Epithelial cell of proximal tubule (primary cell): ENCODE measurements around the gene PCLO. TPM values are rescaled to one million over a fixed set of nuclear protein-coding genes. Genes with fewer than 3 reads are reported as not detected.

Experiments used
- DNase-seq: peaks from one replicate; pipeline ENCODE4 v3.0.0-alpha.2; 2011; ENCODE audit warnings: low read depth
- H3K4me3 ChIP-seq: 2 replicates; pipeline ENCODE4 v1.5.1; 2011; ENCODE audit warnings: low read depth, mild to moderate bottlenecking, low read length
- total RNA-seq: library from RNA; depleted of rRNA; stranded (reverse); fragments of >200 nt; gene quantifications from 2 replicates; pipeline ENCODE4 v1.2.3, GENCODE V29; 2015
- TF ChIP-seq, protein P1 (sequence below): conservative IDR thresholded peaks from 2 replicates; pipeline ENCODE4 v1.5.1; 2012; ENCODE audit warnings: low read depth, mild to moderate bottlenecking, low read length

PCLO gene
- total RNA-seq, 1 donor from 2014 or later: 0.58 TPM

DNA sequence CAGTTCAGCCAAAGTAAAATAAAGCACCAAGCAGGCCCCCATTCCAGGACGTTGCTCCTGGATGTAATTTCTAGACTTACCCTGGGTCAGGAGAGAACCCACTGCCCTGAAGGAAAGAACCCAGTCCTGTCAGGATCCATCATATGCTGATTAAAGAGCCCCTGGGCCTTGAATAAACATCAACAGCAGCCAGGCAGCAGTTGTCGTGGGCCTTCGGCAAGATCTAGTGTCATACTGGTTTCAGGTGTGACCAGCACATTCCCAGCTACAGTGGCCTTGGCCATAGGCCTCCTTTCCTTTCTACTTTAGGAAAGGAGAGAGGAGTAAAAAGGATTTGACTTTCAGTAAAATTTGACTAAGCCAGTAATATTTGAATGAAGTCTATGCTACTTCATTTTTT lies 430.0 kb downstream of the PCLO start:
- TF ChIP-seq, protein P1, sequence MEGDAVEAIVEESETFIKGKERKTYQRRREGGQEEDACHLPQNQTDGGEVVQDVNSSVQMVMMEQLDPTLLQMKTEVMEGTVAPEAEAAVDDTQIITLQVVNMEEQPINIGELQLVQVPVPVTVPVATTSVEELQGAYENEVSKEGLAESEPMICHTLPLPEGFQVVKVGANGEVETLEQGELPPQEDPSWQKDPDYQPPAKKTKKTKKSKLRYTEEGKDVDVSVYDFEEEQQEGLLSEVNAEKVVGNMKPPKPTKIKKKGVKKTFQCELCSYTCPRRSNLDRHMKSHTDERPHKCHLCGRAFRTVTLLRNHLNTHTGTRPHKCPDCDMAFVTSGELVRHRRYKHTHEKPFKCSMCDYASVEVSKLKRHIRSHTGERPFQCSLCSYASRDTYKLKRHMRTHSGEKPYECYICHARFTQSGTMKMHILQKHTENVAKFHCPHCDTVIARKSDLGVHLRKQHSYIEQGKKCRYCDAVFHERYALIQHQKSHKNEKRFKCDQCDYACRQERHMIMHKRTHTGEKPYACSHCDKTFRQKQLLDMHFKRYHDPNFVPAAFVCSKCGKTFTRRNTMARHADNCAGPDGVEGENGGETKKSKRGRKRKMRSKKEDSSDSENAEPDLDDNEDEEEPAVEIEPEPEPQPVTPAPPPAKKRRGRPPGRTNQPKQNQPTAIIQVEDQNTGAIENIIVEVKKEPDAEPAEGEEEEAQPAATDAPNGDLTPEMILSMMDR: no peak

DNA sequence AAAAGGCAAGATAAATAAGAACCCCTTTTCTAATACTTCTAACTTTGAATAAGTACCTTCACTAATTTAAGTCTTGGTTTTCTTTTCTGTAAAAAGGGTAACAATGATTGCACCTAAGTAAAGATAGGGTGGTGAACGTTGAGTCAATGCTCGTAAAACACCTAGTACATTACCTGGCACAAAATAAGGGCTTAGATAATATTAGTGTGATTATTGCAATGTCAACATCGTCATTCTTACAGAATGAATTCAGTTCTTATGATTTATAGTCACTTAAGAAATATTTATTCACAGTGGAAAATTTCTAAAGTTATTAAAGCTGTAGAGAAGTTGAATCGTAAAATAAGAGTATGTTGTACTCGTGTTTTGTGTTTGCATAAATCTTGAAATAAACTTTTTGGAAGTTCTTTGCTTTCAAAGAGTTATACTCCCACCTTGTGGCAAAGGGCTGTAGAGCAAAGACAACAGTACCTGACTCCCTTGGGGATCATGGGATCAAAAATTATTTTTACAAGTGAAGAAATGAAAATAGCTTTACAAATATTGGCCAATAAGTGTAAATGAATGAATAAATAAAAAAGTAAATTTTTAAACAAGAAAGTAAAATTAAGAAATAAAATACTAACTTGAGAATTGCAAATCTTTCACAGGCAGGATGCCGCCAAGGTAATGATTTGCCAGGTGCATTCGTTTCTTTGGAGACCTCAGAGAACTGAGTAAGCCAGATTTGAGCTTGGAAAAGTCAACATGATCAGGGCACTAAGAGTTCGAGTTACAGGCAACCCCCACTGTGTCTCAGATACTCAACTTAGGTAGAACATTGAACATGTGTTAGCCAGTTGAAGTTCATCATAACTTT lies 433.3 kb downstream of the PCLO start:
- TF ChIP-seq, protein P1: peak; percentile 95
- DNase-seq: no peak
- H3K4me3 ChIP-seq: no peak overlapping the region

More for the DNA sequence above, 430.0 kb downstream of the PCLO start:
- DNase-seq: no peak
- no peak overlapping the region for H3K4me3 ChIP-seq

DNA sequence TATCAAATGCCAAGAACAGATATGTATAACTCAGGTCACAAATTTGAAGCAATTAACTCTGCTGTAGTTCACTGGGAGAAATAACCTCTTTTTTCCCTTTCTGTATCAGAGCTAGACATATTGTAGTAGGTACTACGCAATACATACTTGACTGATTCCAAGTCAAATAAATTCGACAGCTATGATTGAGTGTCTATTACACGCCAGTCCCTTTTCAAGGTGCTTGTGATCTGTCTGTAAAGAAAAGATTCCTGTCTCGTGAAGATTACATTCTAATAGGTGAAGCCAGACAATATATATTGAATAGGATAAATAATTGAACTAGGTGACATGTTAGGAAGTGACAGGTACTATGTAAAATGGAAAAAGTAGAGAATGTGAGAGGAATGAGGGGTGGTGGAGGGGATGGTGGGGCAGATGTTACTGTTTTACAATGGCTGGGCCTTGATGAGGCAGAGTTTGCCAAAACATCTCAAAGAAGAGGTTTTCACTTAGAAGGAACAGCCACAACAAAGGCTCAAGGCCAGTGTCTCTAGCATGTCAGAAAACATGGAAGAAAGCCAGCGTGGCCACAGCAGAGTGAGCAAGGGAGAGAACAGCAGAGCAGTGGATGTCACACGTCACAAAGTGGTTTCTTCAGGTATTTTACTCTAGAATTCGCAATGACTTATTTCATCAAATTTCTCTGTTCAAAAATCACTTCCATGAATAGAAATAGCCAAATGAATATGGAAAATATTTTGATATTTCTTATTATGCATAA lies 436.5 kb downstream of the PCLO start:
- DNase-seq: no peak
- no peak overlapping the region for H3K4me3 ChIP-seq
- TF ChIP-seq, protein P1: no peak

DNA sequence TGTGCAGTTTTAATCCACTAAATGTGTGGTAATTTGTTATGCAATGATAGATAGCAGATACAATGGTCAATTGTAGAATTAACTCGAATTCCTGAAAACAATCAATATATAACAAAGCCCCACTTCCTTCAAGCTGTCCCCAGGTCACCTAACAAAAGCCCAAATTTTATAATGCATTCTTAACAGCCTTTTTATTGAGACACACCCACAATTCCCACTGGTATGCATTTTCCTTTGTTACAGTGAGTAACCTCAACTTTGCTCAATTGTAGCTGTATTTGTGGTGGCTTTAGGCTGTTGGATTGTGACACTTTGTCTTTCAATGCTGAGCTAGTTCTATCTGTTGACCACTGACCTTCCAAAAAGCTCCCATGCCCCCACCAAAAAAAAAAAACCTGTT lies 439.3 kb downstream of the PCLO start:
- no peak for DNase-seq
- TF ChIP-seq, protein P1: no peak

DNA sequence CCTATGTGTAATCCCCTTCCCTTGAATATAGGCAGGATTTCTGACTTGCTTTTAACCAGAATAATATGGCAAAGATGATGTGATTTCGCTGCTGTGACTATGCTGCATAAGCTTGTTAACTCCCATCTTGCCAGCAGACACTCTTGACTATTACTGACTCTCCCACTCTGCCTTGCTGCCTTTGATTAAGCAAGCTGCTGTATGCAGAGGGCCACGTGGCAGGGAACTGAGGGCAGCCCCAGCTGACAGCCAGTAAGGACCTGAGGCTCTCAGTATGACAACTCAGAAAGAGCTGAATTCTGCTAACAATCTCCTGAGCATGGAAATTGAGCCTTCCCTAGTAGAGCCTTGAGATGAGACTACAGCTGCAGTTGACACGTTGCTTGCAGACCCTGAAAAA lies 439.7 kb downstream of the PCLO start:
- H3K4me3 ChIP-seq: no peak overlapping the region
- DNase-seq: no peak
- TF ChIP-seq, protein P1: no peak

More for the DNA sequence above, 439.3 kb downstream of the PCLO start:
- no peak overlapping the region for H3K4me3 ChIP-seq

DNA sequence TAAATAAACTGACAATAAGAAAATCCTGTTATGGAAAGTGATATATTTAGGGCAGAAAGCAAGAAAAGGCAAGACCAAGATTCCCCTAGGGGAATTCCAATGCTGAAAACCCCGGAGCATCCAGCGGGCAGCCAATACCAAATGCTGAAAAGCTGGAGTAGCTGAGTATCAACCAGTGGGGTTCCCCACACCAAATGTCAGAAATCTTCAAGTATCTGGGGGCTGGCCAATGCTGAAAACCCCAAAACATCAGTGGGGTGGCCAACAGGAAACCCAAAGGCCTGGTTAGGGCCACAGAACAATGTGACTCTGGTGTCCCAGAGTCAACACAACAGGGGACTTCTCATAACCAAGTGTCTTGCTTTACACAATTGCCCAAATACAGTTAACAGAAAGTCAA lies 447.3 kb downstream of the PCLO start:
- no peak overlapping the region for H3K4me3 ChIP-seq
- TF ChIP-seq, protein P1: no peak
- no peak for DNase-seq
